ENCODE data around the gene AKAP11. TPM values are rescaled to one million over a fixed set of nuclear protein-coding genes. Genes with fewer than 3 reads are reported as not detected.

The AKAP11 gene
- total and polyA plus RNA-seq, 2 of the 4 experiments (the other 2 are of a cell fraction): 8.0 to 19.7 TPM

- Histone ChIP-seq H2BK15ac (ENCODE audit: low read depth, low read length) (no peak overlapping the region), H3K79me1 (ENCODE audit: low read depth in 1 of 2, low read length in 2 of 2) (peaks cover 20 to 64% of the 10 kb centered on the region in 2 experiments), H3K9me3 (ENCODE audit: control insufficient read depth, insufficient read depth, low read length) (no peaks in the 10 kb centered on the region), H2AFZ (replicated peaks; ENCODE audit: low read length, poor library complexity) (no peak overlapping the region), H3K36me3 (ENCODE audit: control insufficient read depth, insufficient read depth, low read length) (no peaks in the 10 kb centered on the region), H4K91ac (ENCODE audit: insufficient read depth, low read depth, low read length) (no peak overlapping the region), H3K27ac (ENCODE audit: insufficient read depth, low read length) (no peak overlapping the region), H3K56ac (ENCODE audit: extremely low read depth, insufficient read depth, low read length) (no peak overlapping the region), H3K9me1 (ENCODE audit: insufficient read depth, low read length) (peaks cover 7% of the 10 kb centered on the region), H2BK120ac (ENCODE audit: low read depth, low read length) (no peak overlapping the region), H3K18ac (ENCODE audit: low read depth, low read length) (no peak overlapping the region), H3K27me3 (ENCODE audit: control insufficient read depth, insufficient read depth, low read length) (no peaks in the 10 kb centered on the region), H3K4ac (ENCODE audit: low read depth, low read length) (no peak overlapping the region), H3K4me3 (ENCODE audit: insufficient read depth, low read depth, low read length) (no peak overlapping the region), H4K5ac (ENCODE audit: low read depth, low read length) (no peak overlapping the region), H3K4me1 (ENCODE audit: control insufficient read depth, insufficient read depth, low read length) (peaks cover 5% of the 10 kb centered on the region), H3K4me2 (ENCODE audit: low read depth, low read length) (no peak overlapping the region), H3K14ac (replicated peaks; ENCODE audit: low read depth, low read length) (no peak overlapping the region), H2BK20ac (ENCODE audit: low read depth, low read length) (no peak overlapping the region), H2BK5ac (ENCODE audit: low read depth, low read length, poor library complexity, severe bottlenecking) (no peak overlapping the region), H3K23ac (ENCODE audit: low read depth, low read length) (no peak overlapping the region), H4K20me1 (ENCODE audit: insufficient read depth, low read length) (no peaks in the 10 kb centered on the region), H4K8ac (ENCODE audit: low read depth in 2 of 2, low read length in 2 of 2) (no peak overlapping the region), H2AK5ac (ENCODE audit: low read depth, low read length) (no peak overlapping the region), H3K9ac (ENCODE audit: low read depth, low read length) (no peak overlapping the region), H2AK9ac (replicated peaks; ENCODE audit: low read depth, low read length, poor library complexity) (no peak overlapping the region)
- in situ Hi-C loops (cut with MboI; ENCODE audit: low sequenced_read_pairs): no loop called here
- BruUV-seq (replicated peaks): no TSS peak
- POLR2A ChIA-PET (ENCODE audit: unreplicated experiment): no interaction called here
- intact Hi-C loops (cut with micrococcal nuclease): no loop called here
- no peak for ATAC-seq (ENCODE audit: low read depth)
- WGBS, 2 experiments (ENCODE audit: extremely low coverage in 2 of 2, insufficient read length in 1 of 2): no CpG with 5 or more reads among the region's 3 CpGs
- CTCF ChIA-PET: interaction anchor here (0.8 kb wide), 1 partner anchor 9 kb away, joined by 3 read pairs; no protein-coding TSS in a partner anchor
- dilution Hi-C loops (cut with HindIII; ENCODE audit: low sequenced_read_pairs, unreplicated experiment): no loop called here
- no peak for DNase-seq
- no peak for TF ChIP-seq CHD1 (IDR thresholded peaks at IDR 0.05; ENCODE audit: low read depth, low read length)
- no peak for TF ChIP-seq FOS (IDR thresholded peaks at IDR 0.05; ENCODE audit: low read depth, low read length)
- TF ChIP-seq SMC3 (IDR thresholded peaks at IDR 0.05; ENCODE audit: low read depth, low read length): no peak
- no peak for TF ChIP-seq POLR2A (IDR thresholded peaks at IDR 0.05; ENCODE audit: low read depth, low read length)
- TF ChIP-seq CTCF (conservative IDR thresholded peaks at IDR 0.05; ENCODE audit: low read depth, low read length): no peak
- TF ChIP-seq MAFK (IDR thresholded peaks at IDR 0.05; ENCODE audit: low read depth, low read length): no peak
These were observed 4.7 kb downstream of the AKAP11 start for GRCh38 chr13:42276683-42277082.

All from IMR-90 (cell line).